GM18861 (cell line): ENCODE measurements around the gene FJX1.
"Not testable (repeated sequence)": the region's sequence is repeated elsewhere in the genome, so short reads cannot be mapped to it uniquely, and the experiment has no call there.

Experiments used
- ATAC-seq: cut with Tn5 transposase; IDR thresholded peaks from one replicate; pipeline ENCODE4 v1.9.1; 2021; ENCODE audit not compliant: unreplicated experiment

The FJX1 gene

GRCh38 chr11:35629914-35630313 is 11.7 kb downstream of the FJX1 start:
- no peak for ATAC-seq

GRCh38 chr11:35631891-35632290 is 13.6 kb downstream of the FJX1 start:
- no peak for ATAC-seq

GRCh38 chr11:35632301-35632700 is 14.0 kb downstream of the FJX1 start:
- no peak for ATAC-seq

GRCh38 chr11:35633827-35634423 is 15.7 kb downstream of the FJX1 start:
- no peak for ATAC-seq

GRCh38 chr11:35635933-35636332 is 17.7 kb downstream of the FJX1 start:
- ATAC-seq: no peak

- no peak for ATAC-seq
Measured at GRCh38 chr11:35639591-35640179, 21.4 kb downstream of the FJX1 start.

- no peak for ATAC-seq
Measured at GRCh38 chr11:35641171-35641897, 23.1 kb downstream of the FJX1 start.

- no peak for ATAC-seq
Measured at GRCh38 chr11:35641964-35642363, 23.7 kb downstream of the FJX1 start.

- ATAC-seq: no peak
Measured at GRCh38 chr11:35647421-35648093, 29.3 kb downstream of the FJX1 start.

GRCh38 chr11:35650006-35650405 is 31.7 kb downstream of the FJX1 start:
- no peak for ATAC-seq

- no peak for ATAC-seq
Measured at GRCh38 chr11:35650467-35650866, 32.2 kb downstream of the FJX1 start.

- no peak for ATAC-seq
Measured at GRCh38 chr11:35651263-35651662, 33.0 kb downstream of the FJX1 start.

GRCh38 chr11:35652786-35653185 is 34.5 kb downstream of the FJX1 start:
- ATAC-seq: not testable (repeated sequence)

GRCh38 chr11:35654711-35655110 is 36.5 kb downstream of the FJX1 start:
- no peak for ATAC-seq

GRCh38 chr11:35655254-35655653 is 37.0 kb downstream of the FJX1 start:
- no peak for ATAC-seq

- ATAC-seq: no peak
Measured at GRCh38 chr11:35655856-35656255, 37.6 kb downstream of the FJX1 start.

GRCh38 chr11:35658020-35658948 is 40.0 kb downstream of the FJX1 start:
- no peak for ATAC-seq

- ATAC-seq: no peak
Measured at GRCh38 chr11:35661534-35661933, 43.3 kb downstream of the FJX1 start.

GRCh38 chr11:35662061-35662648 is 43.9 kb downstream of the FJX1 start:
- peak; percentile 29 for ATAC-seq

GRCh38 chr11:35662649-35663407 is 44.6 kb downstream of the FJX1 start, which contains the start of gene TRIM44:
TRIM44 (plus strand) TSS chr11:35662775; CDS start chr11:35663112, 337 bp downstream.
- peak; percentile 81 for ATAC-seq
